ENCODE data around the gene KRT32.
"Not testable (repeated sequence)": the region's sequence is repeated elsewhere in the genome, so short reads cannot be mapped to it uniquely, and the experiment has no call there.

KRT32 gene

GRCh38 chr17:41463746-41464145 lies 3.4 kb downstream of the KRT32 start:
- DNase-seq, result no peak

DNA sequence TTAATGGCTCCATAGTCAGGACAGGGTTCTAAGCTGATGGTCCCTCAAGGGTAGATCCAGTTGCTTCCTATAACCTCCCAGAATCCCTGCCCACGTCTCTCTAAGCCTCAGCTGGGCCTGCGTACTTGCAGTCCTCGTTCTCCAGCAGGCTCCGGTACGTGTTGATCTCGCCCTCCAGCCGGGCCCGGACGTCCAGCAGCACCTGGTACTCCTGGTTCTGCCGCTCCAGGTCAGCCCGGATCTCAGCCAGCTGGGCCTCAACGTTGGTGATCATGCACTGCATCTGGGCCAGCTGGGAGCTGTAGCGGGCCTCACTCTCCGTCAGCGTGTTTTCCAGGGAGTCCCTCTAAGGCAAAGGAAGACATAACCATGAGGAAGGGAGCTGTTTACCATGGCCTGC lies 4.5 kb downstream of the KRT32 start:
- no peak for DNase-seq

DNA sequence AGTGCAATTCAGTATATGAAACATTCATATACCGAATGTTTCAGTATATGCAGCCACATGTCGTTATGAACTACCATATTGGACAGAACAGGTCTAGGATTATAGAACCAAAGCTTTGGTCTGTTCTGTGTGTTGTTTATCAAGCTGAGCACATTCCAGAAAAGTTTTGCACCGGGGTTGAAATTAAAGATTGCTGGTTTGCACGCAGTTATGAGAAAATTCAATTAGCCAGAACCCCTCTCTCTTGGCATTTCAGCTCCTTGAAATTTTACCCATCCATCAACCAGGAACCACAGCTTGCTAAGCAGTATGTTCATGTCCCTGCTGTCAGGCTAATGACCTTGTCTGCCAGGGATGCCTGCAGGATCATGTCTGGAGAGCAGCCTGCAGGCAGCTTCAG lies 9.5 kb downstream of the KRT32 start:
- DNase-seq, result no peak

- no peak for DNase-seq
Observed at GRCh38 chr17:41456204-41456603, 11.0 kb downstream of the KRT32 start.

DNA sequence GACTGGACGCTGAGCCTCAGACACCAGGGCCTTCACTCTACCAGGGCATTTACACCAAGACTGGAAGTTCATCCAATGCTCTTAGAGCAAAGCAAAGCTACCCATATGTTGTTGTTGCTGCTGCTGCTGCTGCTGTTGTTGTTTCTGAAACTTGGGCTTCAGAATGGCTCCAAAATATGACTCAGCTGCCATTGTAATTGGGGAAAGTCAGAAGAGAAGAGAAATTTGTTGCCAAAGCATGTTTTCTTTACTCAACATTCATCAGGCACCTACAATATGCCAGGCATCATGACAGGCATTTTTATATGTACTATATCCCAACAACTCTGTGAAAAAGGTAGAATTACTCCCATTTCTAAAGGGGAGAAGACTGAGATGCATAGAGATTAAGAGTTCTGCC lies 11.9 kb downstream of the KRT32 start:
- no peak for DNase-seq

DNA sequence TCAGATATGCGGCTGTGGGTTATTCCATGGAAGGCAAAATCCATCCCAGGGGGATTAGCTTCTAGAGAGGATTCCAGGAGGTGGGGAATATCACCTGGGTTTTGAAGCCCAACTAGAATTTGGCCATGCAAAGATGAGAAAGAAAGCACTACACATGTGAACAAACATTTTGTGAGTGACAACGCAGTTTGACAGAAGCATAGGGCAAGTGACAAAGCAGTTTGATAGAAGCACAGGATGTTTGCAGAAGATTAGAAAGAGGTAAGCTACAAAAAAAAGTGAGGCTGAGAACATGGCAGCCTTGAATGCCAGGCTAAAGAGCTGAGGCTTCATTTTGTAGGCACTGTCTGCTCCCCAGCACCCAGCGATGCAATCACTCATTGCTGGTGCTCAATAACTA lies 14.1 kb downstream of the KRT32 start:
- DNase-seq, result no peak

- no peak for DNase-seq
Observed at GRCh38 chr17:41452281-41452680, 14.9 kb downstream of the KRT32 start.

GRCh38 chr17:41451154-41451728 lies 15.9 kb downstream of the KRT32 start:
- no peak for DNase-seq

DNA sequence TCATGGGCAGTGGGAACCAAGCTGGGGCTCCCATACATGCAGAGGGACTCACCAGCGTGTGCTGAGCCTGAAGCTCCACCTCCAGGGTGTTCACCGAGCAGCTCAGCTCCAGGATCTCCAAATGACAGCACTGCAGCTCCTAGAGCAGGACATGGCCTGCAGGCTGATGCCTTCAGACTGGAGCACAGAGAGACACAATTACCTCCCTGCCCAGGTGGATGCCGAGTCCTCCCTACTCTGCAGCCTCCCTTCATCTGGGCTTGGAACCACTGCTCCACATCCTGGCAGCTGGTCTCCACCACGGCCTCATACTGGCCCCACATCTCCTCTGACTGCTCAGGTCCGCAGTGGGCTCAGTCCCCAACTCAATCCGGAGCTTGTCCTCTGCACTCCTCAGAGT lies 18.2 kb downstream of the KRT32 start:
- DNase-seq, result no peak

GRCh38 chr17:41448506-41448905 lies 18.7 kb downstream of the KRT32 start:
- DNase-seq, result no peak

DNA sequence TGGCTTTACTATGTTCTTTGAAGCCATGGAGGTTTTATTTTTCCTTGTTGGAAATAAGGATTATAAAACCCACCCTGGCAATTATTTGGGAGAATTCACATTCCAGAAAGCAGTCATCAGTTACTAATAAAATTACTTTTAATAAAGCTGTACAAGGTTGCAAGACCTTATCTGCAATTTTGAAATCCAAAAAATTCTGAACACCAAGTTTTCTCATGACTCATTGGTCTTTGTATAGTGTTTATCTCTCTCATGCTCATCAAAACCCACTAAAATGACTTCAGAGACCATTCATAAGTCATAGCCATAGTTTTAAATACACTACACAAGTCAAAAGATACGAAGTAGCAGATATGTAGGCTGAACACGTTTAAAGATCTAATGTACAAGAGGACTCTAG lies 20.4 kb downstream of the KRT32 start:
- no peak for DNase-seq

- DNase-seq, result no peak
Observed at GRCh38 chr17:41444640-41445039, 22.5 kb downstream of the KRT32 start.

- DNase-seq, result no peak
Observed at GRCh38 chr17:41444186-41444585, 23.0 kb downstream of the KRT32 start.

- no peak for DNase-seq
Observed at GRCh38 chr17:41442739-41443138, 24.4 kb downstream of the KRT32 start.

GRCh38 chr17:41440531-41441033 lies 26.6 kb downstream of the KRT32 start, which contains the start of gene KRT38:
Gene KRT38 (minus strand): TSS chr17:41440983. CDS start chr17:41440921, 62 bp downstream.
- no peak for DNase-seq

GRCh38 chr17:41439375-41439774 lies 27.8 kb downstream of the KRT32 start:
- DNase-seq, result no peak

DNA sequence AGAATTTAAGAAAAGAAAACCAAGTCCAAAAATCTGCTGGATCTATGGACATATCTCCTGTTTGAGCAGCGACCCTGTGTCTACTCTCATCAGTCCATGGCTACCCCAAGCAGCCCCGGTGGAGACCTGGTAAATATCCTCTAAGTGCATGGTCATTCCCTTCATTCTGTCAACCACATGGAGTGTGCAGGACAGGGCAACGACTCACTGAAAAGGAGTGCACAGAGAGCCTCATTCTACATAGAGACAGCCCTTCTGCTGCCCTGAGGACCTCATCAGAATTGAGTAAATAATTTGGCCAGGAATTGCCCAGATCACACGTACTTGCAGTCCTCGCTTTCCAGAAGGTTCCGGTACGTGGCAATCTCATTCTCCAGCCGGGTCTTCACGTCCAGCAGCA lies 29.4 kb downstream of the KRT32 start:
- no peak for DNase-seq

- no peak for DNase-seq
Observed at GRCh38 chr17:41437254-41437653, 29.9 kb downstream of the KRT32 start.

- DNase-seq, result no peak
Observed at GRCh38 chr17:41434415-41434814, 32.8 kb downstream of the KRT32 start.

GRCh38 chr17:41434005-41434404 lies 33.2 kb downstream of the KRT32 start:
- no peak for DNase-seq

- DNase-seq, result no peak
Observed at GRCh38 chr17:41433586-41433985, 33.6 kb downstream of the KRT32 start.

GRCh38 chr17:41430376-41430775 lies 36.8 kb downstream of the KRT32 start:
- not testable (repeated sequence) for DNase-seq

GRCh38 chr17:41429667-41430066 lies 37.5 kb downstream of the KRT32 start:
- DNase-seq, result no peak

- no peak for DNase-seq
Observed at GRCh38 chr17:41428591-41429291, 38.4 kb downstream of the KRT32 start.

Measured in CD4-positive, alpha-beta T cell treated with Interferon gamma for 1 hour (primary cell).